ENCODE measurements around the gene ARID3B.

GRCh38 chr15:74519311-74519710 is 21.7 kb upstream of the ARID3B start:
- TF ChIP-seq, protein P1, sequence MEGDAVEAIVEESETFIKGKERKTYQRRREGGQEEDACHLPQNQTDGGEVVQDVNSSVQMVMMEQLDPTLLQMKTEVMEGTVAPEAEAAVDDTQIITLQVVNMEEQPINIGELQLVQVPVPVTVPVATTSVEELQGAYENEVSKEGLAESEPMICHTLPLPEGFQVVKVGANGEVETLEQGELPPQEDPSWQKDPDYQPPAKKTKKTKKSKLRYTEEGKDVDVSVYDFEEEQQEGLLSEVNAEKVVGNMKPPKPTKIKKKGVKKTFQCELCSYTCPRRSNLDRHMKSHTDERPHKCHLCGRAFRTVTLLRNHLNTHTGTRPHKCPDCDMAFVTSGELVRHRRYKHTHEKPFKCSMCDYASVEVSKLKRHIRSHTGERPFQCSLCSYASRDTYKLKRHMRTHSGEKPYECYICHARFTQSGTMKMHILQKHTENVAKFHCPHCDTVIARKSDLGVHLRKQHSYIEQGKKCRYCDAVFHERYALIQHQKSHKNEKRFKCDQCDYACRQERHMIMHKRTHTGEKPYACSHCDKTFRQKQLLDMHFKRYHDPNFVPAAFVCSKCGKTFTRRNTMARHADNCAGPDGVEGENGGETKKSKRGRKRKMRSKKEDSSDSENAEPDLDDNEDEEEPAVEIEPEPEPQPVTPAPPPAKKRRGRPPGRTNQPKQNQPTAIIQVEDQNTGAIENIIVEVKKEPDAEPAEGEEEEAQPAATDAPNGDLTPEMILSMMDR (IDR thresholded peaks at IDR 0.05) = no peak
- TF ChIP-seq POLR2A (IDR thresholded peaks at IDR 0.05) (no peak), EP300 (IDR thresholded peaks at IDR 0.05) (no peak)
